ENCODE data around the gene GALNT16. TPM values are rescaled to one million over a fixed set of nuclear protein-coding genes. Genes with fewer than 3 reads are reported as not detected.

The GALNT16 gene
- total RNA-seq, 1 experiment from 2014 or later, result 3.8 TPM

- ChIA-PET POLR2A (interaction anchor here (0.6 kb wide), 1 partner anchor 19 kb away, joined by 3 read pairs; no protein-coding TSS in a partner anchor), CTCF (no interaction called here)
- peaks cover 3% of the 10 kb centered on the region; the same call in 1 of the 2 replicates for H3K4me1 ChIP-seq
- Mint-ChIP-seq H3K27ac (ENCODE audit: unreplicated experiment) (no peak overlapping the region), H3K36me3 (ENCODE audit: insufficient read depth, unreplicated experiment) (no peaks in the 10 kb centered on the region), H3K27me3 (ENCODE audit: insufficient read depth, unreplicated experiment) (no peaks in the 10 kb centered on the region), H3K4me1 (ENCODE audit: low read depth, unreplicated experiment) (no peaks in the 10 kb centered on the region), H3K9me3 (ENCODE audit: unreplicated experiment) (no peaks in the 10 kb centered on the region), H3K4me3 (ENCODE audit: unreplicated experiment) (no peak overlapping the region)
- H3K27me3 ChIP-seq (replicated peaks; ENCODE audit: control insufficient read depth, insufficient read depth, low read length), result no peaks in the 10 kb centered on the region
- no TSS peak for BruUV-seq (replicated peaks)
- DNase-seq, result no peak
- intact Hi-C loops (cut with micrococcal nuclease; ENCODE audit: unreplicated experiment), result no loop called here
- TF ChIP-seq CTCF (IDR thresholded peaks at IDR 0.05; ENCODE audit: insufficient read depth in 1 of 2, low read depth in 1 of 2, low read length in 1 of 2, severe bottlenecking in 1 of 2, unreplicated experiment in 1 of 2), result peak in 1 of 2 experiments; percentile 19
- no peaks in the 10 kb centered on the region for H3K36me3 ChIP-seq (ENCODE audit: control insufficient read depth, insufficient read depth, low read length)
- no peak overlapping the region for H3K4me3 ChIP-seq (ENCODE audit: low read depth, low read length)
- no peaks in the 10 kb centered on the region for H3K9me3 ChIP-seq
Measured at GRCh38 chr14:69350892-69351291, 90.9 kb downstream of the GALNT16 start.

- no peak for TF ChIP-seq CTCF (IDR thresholded peaks at IDR 0.05; ENCODE audit: insufficient read depth in 1 of 2, low read depth in 1 of 2, low read length in 1 of 2, severe bottlenecking in 1 of 2, unreplicated experiment in 1 of 2)
- Histone ChIP-seq H3K4me1 (peaks cover 3% of the 10 kb centered on the region; the same call in 1 of the 2 replicates), H3K27me3 (replicated peaks; ENCODE audit: control insufficient read depth, insufficient read depth, low read length) (no peaks in the 10 kb centered on the region), H3K36me3 (ENCODE audit: control insufficient read depth, insufficient read depth, low read length) (no peaks in the 10 kb centered on the region), H3K4me3 (ENCODE audit: low read depth, low read length) (no peak overlapping the region), H3K9me3 (no peaks in the 10 kb centered on the region)
- no peaks in the 10 kb centered on the region for H3K9me3 Mint-ChIP-seq (ENCODE audit: unreplicated experiment)
- H3K36me3 Mint-ChIP-seq (ENCODE audit: insufficient read depth, unreplicated experiment), result no peaks in the 10 kb centered on the region
- H3K27ac Mint-ChIP-seq (ENCODE audit: unreplicated experiment), result no peak overlapping the region
- no peaks in the 10 kb centered on the region for H3K4me1 Mint-ChIP-seq (ENCODE audit: low read depth, unreplicated experiment)
- ChIA-PET CTCF (interaction anchor here (0.6 to 1.1 kb wide), 2 partner anchors 64 to 89 kb away, joined by 3 read pairs; no protein-coding TSS in a partner anchor), POLR2A (interaction anchor here (0.6 kb wide), 1 partner anchor 20 kb away, joined by 3 read pairs; no protein-coding TSS in a partner anchor)
- no TSS peak for BruUV-seq (replicated peaks)
- intact Hi-C loops (cut with micrococcal nuclease; ENCODE audit: unreplicated experiment), result no loop called here
- no peak for DNase-seq
- no peaks in the 10 kb centered on the region for H3K27me3 Mint-ChIP-seq (ENCODE audit: insufficient read depth, unreplicated experiment)
- H3K4me3 Mint-ChIP-seq (ENCODE audit: unreplicated experiment), result no peak overlapping the region
Measured at GRCh38 chr14:69351385-69351784, 91.4 kb downstream of the GALNT16 start.

GRCh38 chr14:69351911-69352310 lies 92.0 kb downstream of the GALNT16 start:
- H3K9me3 ChIP-seq, result no peaks in the 10 kb centered on the region
- H3K4me1 ChIP-seq, result peaks cover 3% of the 10 kb centered on the region; the same call in 1 of the 2 replicates
- intact Hi-C loops (cut with micrococcal nuclease; ENCODE audit: unreplicated experiment), result no loop called here
- H3K36me3 ChIP-seq (ENCODE audit: control insufficient read depth, insufficient read depth, low read length), result no peaks in the 10 kb centered on the region
- Mint-ChIP-seq H3K4me1 (ENCODE audit: low read depth, unreplicated experiment) (no peaks in the 10 kb centered on the region), H3K4me3 (ENCODE audit: unreplicated experiment) (no peak overlapping the region), H3K27ac (ENCODE audit: unreplicated experiment) (no peak overlapping the region), H3K9me3 (ENCODE audit: unreplicated experiment) (no peaks in the 10 kb centered on the region), H3K27me3 (ENCODE audit: insufficient read depth, unreplicated experiment) (no peaks in the 10 kb centered on the region), H3K36me3 (ENCODE audit: insufficient read depth, unreplicated experiment) (no peaks in the 10 kb centered on the region)
- TF ChIP-seq CTCF (IDR thresholded peaks at IDR 0.05; ENCODE audit: insufficient read depth in 1 of 2, low read depth in 1 of 2, low read length in 1 of 2, severe bottlenecking in 1 of 2, unreplicated experiment in 1 of 2), result no peak
- ChIA-PET POLR2A (no interaction called here), CTCF (interaction anchor here (0.6 to 1.1 kb wide), 2 partner anchors 64 to 89 kb away, joined by 3 read pairs; no protein-coding TSS in a partner anchor)
- H3K27me3 ChIP-seq (replicated peaks; ENCODE audit: control insufficient read depth, insufficient read depth, low read length), result no peaks in the 10 kb centered on the region
- no TSS peak for BruUV-seq (replicated peaks)
- no peak overlapping the region for H3K4me3 ChIP-seq (ENCODE audit: low read depth, low read length)
- DNase-seq, result no peak
